CD1c-positive myeloid dendritic cell (primary cell): ENCODE measurements around the gene RETREG2.

Source experiments
- DNase-seq: peaks from one replicate; pipeline ENCODE4 v3.0.0-alpha.2; 2016; ENCODE audit errors: extremely low spot score

Gene RETREG2, protein sequence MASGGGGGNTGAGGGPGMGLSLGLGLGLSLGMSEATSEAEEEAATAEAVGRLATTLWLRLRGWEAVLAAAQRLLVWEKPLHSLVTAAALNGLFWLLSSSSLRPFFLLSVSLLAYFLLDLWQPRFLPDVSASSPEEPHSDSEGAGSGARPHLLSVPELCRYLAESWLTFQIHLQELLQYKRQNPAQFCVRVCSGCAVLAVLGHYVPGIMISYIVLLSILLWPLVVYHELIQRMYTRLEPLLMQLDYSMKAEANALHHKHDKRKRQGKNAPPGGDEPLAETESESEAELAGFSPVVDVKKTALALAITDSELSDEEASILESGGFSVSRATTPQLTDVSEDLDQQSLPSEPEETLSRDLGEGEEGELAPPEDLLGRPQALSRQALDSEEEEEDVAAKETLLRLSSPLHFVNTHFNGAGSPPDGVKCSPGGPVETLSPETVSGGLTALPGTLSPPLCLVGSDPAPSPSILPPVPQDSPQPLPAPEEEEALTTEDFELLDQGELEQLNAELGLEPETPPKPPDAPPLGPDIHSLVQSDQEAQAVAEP

DNA sequence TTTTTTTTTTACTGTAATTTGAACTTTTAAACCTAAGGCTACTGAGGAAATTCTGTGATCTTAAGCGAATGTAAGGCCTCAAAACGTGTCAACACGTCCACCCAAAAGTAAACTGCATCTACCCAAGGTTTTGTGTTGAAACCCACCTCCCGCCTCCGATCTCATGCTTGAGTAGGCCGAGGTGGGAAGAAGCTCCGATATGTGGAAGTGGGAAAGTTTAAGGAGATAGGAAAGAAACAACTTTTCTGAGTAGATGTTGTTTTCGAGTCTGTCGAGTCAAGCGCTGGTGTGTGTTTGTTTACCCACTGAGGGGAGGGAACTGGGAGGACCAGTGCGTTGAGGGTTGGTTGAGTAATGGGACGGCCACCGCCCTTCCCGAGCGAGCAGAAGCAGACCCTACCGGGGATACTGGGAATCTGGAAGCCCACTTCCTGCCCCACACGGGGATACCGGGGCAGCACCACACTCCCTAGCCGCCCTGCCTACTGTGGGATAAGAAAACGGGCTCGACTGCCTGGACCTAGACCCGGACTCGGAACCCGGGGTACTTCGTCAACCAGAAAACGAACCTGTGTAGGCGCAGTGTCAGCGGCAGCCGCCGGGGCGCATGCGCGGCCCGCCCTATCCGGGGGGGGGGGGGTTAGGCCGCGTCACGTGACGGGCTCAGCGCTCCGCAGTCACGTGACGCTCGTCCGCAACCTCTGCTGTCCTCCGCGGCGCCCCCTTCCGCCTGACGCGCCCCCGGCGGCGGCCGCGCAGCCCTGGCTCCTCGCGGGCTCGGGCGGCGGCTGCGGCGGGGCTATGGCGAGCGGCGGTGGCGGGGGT, at the start of gene RETREG2:
RETREG2 (plus strand) TSS at position 724 of the 825 bp plus-strand sequence; CDS start at position 802, 78 bp downstream.
- DNase-seq = peak; percentile 94

DNA sequence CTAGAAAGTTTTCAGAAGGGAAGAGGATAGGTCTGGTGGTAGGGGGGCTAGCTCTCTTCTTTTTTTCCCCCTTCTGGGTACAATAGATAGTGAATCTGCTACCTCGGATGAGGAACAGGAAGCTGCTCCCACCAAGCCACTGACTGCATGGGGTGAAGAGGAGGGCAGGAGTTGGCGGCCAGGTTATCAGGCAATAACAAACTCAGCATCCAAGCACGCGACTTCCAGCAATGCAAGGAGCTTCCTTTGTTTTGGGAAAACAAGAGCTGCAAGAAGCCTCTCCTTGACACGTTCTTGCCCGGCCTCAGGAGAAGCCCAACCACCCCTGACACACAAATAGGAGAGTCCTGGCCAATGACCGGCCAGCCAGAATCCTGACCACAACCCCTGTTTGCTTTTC, 49.7 kb upstream of the RETREG2 start:
- no peak for DNase-seq

DNA sequence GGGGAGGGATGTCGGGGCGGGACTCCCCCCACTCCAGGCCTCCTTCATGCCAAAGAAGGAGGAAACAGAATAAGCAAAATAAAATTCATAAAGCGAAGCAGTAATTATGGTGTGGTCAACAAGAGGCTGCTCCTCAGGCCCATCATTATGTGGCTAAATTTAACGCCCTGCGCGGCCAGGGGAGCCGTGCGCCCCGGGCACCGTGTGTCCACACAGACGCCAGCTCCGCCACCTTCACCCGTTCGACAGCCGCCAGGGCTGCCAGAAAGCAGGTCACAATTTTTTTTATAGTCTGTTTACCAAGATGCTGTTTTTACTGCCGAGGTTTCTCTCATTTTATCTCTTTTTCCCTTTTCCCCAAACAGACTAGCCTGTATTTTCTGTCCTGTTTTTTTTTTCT, 48.5 kb upstream of the RETREG2 start:
- DNase-seq = no peak

DNA sequence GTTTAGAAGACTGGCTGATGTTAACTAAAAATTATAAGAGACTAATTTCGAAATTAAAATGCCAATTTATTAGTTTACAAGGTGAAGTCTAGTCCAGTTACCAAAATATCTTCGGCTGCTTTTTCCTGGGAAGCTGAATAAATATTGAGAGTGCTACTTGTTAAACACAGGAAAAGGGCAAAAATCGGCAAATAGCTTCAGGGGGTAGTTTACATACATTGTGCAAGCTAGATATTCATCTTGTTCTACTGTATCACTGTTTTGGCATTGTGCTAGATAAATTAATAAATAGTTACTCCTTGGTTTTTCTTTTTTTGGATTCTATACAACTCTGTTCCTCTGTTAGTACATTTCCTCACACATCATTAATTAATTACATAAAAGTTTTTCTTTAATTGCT, 46.7 kb upstream of the RETREG2 start:
- DNase-seq = no peak

DNA sequence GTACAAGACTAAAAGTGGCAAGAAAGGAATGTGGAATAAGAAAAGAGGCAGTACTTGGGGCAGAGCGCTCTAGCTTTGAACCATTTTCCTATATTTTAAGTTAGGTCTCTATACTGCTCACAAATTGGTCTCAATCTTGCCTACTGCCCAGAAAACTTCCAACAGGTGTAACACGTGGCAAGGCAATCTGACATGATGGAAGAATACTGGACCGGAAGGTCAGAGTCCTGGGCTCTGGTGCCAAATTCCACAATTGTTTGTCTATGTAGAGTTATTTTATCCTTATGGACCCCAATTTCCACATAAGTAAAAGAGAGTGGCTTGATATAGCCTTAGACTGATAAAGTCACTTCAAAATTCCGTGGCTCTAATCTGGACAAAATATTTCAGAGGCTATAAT, 46.3 kb upstream of the RETREG2 start:
- no peak for DNase-seq

DNA sequence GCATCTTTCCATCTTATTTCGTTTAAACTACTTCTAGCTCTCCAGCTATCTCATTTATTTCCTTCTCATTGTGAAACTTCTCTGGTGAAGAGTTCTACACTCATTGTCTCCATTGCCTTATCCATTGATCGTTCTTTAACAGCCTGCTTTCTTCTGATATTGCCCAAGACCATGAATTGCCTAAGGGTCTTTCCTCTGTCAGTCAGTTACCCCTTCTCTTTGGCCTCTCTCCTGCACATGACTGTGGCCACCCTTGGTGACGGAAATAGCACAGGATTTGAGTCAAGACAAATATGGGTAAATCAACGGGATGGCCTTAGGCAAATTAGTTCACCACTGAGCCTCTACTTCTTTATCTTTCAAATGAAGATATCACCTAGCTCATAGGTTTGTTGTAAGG, 44.1 kb upstream of the RETREG2 start:
- no peak for DNase-seq

DNA sequence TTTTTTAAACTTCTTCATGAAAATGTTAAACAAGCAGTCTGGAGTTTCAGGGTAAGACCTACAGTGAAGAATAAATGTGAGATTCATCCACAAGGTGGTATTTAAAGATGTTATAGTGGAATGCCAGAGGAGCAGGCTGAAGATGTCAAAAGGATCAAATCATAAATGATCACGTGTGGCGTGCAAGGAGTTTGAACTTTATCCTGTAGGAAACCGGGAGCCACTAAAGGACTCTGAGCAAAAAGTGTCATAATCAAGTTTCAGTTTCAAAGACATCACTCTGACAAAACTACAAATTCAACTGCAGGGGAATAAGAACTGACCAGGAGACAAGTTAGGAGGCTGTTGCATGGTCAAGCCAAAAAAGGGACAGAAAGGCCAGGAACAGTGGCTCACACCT, 37.4 kb upstream of the RETREG2 start:
- no peak for DNase-seq

DNA sequence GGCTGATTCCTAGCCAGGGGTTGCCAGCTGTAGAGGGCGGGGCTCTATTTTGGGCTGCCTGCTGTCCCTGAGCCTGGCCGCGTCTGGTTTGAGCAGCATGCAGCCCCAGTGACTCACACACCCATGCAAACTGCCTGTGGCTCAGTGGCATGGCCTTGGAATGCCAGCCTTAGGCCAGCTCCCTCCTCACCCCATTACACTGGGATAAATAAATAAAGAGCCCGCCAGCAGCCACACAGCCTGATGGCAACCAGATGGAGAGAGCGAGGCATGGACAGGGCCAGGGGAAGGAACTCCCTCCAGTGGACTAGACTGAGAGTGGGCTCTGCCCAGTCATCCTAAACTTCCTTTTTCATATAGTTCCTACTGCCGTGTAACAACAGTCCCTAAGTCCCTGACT, 35.7 kb upstream of the RETREG2 start:
- DNase-seq = no peak

DNA sequence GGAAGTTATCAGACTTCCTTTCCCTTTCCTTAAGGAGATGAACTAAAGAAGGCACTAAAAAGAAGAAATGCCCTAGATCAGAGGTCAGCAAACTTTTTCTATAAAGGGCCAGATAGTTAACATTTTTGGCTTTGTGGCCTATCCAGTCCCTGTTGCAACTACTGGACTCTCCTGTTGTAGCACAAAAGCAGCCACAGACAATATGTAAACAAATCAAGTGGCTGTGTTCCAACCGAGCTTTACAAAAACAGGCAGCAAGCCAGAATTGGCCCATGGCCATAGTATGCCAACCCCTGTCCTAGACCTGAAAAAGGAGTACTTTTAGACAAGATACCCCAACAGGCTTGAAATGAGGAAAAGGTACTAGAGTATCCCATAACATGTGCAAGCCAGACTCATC, 28.4 kb upstream of the RETREG2 start:
- no peak for DNase-seq

DNA sequence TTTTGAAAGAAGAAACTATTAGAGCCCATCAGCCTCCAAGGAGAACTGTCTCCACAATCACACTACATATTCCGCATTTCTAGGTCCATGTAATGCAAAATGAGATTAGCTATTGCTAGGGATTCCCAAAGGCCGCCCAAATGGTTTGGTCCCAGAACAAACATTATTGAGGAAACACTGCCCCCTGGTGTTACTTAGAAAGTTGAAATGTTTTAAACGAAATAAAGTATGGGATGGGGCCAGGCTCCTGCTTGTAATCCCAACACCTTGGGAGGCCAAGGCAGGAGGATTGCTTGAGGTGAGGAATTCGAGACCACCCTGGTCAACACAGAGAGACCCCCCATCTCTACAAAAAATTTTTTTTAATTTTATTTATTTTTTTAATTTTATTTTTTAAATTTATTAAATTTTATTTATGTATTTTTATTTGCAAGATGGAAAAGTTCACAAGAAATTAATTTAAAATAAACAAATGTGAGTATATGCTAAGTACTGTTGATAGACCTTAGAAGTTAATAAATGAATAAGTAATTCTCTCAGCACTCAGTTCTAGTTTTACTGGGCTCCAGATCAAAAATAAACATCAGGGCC, 22.9 kb upstream of the RETREG2 start:
- DNase-seq = peak; percentile 89

DNA sequence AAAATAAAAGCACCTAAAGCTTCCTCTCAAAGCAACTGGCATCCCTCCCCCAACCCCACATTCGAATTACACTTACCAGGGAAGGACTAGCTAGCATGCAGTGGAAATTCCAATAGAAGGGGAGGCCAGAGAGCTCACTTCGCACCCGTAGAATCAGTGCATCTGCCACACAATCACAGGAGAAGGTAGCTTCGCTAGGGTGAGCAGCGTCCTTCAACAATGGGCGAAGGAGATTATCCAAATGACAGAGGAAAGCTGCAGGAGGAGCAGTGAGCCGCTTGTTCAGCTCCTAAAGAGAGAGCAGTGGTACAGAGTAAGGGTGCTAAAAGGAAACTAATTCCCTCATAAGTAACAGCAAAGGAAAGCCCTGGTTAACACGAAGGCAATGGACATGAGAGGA, 20.7 kb upstream of the RETREG2 start:
- DNase-seq = no peak

DNA sequence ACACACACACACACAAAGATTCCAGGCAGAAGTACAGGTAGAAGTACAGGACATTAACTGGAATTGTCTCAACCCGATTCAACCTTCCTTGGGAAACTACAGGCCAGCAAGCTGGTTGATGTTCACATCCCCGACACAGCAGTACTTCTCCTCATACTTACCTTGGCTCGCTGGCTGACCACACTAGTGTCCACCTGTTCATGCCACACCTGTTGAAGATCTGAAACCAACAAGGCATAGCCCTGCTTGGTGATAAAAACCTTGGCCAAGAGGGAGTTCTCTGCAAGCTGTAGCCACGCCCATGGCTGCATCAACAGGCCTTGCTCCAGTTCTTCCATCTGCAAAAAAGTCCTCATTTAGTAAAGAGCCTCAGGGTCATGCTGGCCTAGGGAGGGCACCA, 20.1 kb upstream of the RETREG2 start:
- no peak for DNase-seq

DNA sequence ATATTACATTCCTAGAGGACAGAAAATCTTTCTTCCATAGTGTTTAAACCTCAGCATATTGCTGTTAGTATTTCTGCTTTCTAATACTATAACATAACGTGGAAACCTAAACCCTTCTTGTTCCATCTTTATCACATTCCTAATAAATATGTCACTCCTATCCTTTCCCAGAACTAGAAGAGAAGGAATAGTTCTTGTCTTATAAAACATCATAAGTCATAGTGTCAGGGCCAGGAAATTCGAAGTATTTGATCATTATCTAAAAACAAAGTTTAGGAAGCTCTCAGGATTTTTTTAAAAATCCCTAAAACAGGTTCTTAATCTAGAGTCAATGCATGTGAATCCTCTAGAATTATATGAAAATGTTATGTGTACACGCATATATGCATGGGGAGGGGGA, 19.5 kb upstream of the RETREG2 start:
- DNase-seq = no peak

DNA sequence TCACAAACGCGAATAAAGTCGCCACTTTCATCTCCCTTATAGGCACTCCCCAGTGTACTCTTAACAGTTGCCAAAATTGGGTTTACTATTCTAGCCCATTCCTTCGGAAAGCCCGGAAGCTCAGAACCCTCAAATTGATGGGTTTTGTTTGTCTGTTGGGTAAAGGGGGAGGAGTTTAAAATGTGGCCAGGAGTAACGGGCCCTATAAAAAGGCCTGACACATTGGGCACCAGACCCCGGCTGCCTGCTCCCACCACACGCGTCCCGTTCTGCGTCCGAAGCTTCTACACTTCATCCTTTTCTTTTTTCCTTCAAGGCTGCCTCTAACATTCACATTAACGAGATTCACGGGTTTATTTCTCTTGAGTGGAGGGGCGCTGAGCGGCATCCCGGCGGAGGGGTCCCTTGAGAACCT, 18.3 kb upstream of the RETREG2 start:
- DNase-seq = no peak

DNA sequence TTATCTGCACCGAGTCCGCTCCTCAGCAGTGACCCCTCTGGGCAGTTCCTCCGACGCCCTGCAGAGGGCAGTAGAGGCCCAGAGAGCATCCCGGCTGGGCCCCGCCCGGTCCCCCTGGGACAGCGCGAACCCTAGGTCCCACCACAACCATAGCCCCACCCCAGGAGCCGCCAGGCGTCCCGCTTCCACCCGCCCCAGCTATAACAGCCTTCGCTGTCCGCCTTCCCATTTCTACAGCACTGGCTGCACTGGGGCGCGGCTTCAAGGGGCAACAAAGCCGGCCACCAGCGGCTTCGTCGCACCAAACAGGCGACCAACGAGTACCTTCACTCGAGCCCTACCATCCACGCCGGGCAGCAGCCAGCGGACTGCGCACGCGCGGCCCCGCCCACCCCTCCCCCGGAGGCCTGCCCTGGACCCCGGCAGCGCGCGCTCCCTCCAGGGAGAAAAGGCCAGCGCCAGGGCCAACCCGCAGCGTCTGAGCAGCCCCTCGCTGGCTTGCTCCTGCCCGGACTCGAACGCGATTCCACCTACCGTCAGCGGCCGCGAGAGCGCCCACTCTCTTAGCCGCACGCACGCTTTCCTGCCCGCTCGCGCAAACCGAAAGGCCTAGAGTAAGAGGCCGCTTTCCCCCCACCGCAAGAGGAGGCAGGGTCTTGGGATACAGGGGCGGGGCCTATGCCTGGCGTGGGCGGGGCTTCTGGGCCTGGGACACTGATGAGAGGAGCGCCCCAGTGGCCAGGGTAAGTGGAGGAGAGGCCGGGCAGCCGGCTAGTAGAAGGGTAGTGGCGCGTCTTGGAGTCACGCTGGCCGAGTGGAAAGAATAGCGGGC, 17.7 kb upstream of the RETREG2 start, which contains the start of gene NHEJ1:
NHEJ1 (minus strand) TSS at position 630 of the 832 bp plus-strand sequence. CDS start 2,453 bp downstream, outside the sequence.
- DNase-seq = peak; percentile 94

DNA sequence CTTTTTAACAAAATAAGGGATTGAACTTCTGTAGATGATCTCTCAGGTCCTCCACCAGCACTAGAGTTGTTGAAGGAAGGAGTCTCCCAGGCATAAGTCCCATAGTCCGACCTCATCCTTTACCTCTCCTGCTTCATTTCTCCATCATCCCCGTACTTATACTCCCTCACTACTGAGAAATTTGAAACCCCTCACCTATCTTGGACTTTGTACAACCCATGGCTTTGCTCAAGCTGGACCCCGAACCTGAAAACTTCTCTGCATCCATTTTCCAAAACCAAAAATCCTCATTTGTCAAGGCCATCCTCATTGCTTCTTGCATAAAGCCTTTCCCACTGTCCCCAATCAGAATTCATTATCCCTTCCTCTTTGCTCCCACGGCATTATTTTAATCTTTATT, 17.0 kb upstream of the RETREG2 start:
- no peak for DNase-seq

DNA sequence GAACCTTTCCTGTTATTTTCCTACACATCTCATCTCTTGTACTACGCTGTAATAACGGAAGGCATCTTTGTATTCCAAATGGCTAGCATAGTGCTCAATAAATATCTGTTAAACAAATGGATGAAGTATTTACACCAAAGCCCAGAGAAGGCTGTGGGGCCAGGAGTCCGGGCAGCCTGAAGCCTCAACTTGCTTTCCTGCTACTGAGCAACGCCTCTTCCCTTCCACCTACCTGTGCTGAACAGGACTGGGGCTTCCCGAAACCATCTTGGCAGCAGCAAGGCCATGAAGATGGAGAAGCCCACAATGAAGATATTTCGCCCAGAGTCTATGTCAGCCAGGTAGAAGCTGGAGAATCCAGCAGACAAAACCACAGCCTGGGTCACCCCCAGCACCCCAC, 14.9 kb upstream of the RETREG2 start:
- DNase-seq = no peak

DNA sequence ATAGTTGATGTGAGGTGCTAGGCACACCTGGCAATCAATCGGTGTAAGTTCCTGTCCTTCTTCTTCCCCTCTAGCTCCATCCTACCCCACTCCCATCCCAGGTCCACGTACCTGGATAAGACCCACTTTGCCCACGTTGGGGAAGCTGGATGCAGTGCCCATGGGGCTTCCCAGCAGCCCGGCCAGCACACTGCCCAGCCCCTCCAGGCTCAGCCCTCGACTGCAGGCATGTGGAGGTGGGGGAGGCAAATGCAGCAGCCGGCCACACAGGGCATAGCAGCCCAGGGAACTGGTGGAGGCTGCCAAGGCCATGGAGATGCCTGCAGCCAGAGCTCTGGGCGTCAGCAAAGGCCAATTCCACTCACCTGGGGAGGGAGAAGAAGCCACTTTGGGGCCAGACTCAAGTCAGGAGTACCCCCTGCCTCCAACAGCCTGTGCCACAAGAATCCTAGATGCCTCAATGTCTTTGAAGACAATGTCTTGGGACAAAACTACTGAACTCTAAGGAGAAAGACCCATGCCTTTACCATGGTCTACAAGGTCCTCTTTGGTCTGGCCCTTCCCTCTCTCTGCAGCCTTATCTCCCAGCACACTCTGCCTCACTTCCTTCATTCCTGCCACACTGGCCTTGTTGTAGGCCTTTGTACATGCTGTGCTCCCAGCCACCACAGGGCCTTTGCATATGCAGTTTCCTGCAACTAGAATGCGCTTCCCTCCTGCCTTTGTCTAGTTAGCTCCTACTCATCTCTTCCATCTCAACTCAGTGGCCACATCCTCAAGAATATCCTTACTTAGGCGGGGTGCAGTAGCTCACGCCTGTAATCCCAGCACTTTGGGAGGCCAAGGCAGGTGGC, 12.8 kb upstream of the RETREG2 start:
- no peak for DNase-seq

DNA sequence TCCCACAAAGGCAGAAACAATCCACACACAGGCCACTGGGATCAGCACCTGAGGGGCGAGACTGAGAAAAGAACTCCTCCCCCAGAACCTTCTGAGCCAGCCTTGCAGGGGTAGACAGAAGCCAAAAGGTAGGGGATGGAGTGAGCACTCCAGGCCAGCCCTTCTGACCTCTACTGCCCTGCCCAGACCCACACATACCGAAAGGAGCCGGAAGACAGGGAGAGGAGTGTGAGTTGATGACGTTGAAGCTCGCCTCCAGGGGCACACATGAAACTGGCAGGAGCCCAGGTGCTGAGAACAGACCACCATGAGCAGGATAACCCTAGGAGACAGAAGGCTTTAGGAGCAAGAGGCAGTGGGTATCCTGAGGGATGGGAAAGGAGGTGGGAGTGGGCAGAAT, 10.1 kb upstream of the RETREG2 start:
- DNase-seq = no peak

DNA sequence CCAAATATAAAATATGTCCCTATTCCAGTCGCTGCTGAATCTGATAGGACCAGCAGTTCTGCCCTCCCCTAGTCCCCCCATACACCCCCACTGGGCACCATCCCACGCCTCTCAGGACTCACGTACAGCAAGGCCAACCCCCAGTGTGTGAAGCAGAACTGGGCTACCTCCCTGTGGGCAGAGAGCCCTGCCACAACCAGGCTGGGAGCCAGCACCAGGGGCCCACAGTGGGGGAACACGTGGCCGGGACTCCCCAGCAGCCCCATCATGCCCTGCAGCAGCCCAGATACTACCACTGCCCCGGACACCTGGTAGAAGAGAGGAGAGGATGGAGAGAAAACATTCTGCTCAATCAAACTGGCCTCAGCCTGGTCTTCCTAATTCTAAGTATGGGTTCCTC, 9.5 kb upstream of the RETREG2 start:
- DNase-seq = peak; percentile 19
